Measurements from ENCODE around the gene GAPVD1. TPM values are rescaled to one million over a fixed set of nuclear protein-coding genes. Genes with fewer than 3 reads are reported as not detected.

Gene GAPVD1
- total RNA-seq, 1 experiment from 2014 or later, result 70.8 TPM

GRCh38 chr9:125407432-125407973 lies 145.9 kb downstream of the GAPVD1 start:
- peak; percentile 64 to 67 for DNase-seq
- H3K27me3 ChIP-seq, result no peaks in the 10 kb centered on the region
- peaks cover 3% of the 10 kb centered on the region; the same call in 1 of the 2 replicates for H3K4me1 ChIP-seq
- H3K4me3 ChIP-seq, result peak overlapping the region; percentile 66
- no peaks in the 10 kb centered on the region for H3K36me3 ChIP-seq
- no peaks in the 10 kb centered on the region for H3K9me3 ChIP-seq (replicated peaks)
- peak overlapping the region; percentile 63 for H3K27ac ChIP-seq

- H3K4me1 ChIP-seq, result peaks cover 3% of the 10 kb centered on the region; the same call in 1 of the 2 replicates
- H3K9me3 ChIP-seq (replicated peaks), result no peaks in the 10 kb centered on the region
- DNase-seq, result peak; percentile 86 to 93
- H3K36me3 ChIP-seq, result no peaks in the 10 kb centered on the region
- no peaks in the 10 kb centered on the region for H3K27me3 ChIP-seq
- peak overlapping the region; percentile 63 for H3K27ac ChIP-seq
- peak overlapping the region; percentile 66 for H3K4me3 ChIP-seq
Measured at GRCh38 chr9:125407974-125408900, 146.6 kb downstream of the GAPVD1 start.

GRCh38 chr9:125409217-125409636 lies 147.6 kb downstream of the GAPVD1 start:
- Histone ChIP-seq H3K36me3 (no peaks in the 10 kb centered on the region), H3K4me3 (no peak overlapping the region), H3K27me3 (no peaks in the 10 kb centered on the region), H3K4me1 (peaks cover 3% of the 10 kb centered on the region; the same call in 1 of the 2 replicates), H3K27ac (no peak overlapping the region), H3K9me3 (replicated peaks) (no peaks in the 10 kb centered on the region)
- DNase-seq, result peak in 1 of 2 experiments; percentile 39

GRCh38 chr9:125409637-125410521 lies 148.3 kb downstream of the GAPVD1 start:
- Histone ChIP-seq H3K36me3 (no peaks in the 10 kb centered on the region), H3K9me3 (replicated peaks) (no peaks in the 10 kb centered on the region), H3K27me3 (no peaks in the 10 kb centered on the region), H3K27ac (no peak overlapping the region), H3K4me3 (no peak overlapping the region), H3K4me1 (peaks cover 3% of the 10 kb centered on the region; the same call in 1 of the 2 replicates)
- DNase-seq, result peak; percentile 63 to 73

GRCh38 chr9:125410522-125410894 lies 148.9 kb downstream of the GAPVD1 start:
- no peak for DNase-seq
- H3K9me3 ChIP-seq (replicated peaks), result no peaks in the 10 kb centered on the region

GRCh38 chr9:125411171-125411756 lies 149.6 kb downstream of the GAPVD1 start:
- Histone ChIP-seq H3K9me3 (replicated peaks) (no peaks in the 10 kb centered on the region), H3K36me3 (no peaks in the 10 kb centered on the region), H3K27me3 (no peaks in the 10 kb centered on the region), H3K27ac (no peak overlapping the region), H3K4me1 (peaks cover 3% of the 10 kb centered on the region; the same call in 1 of the 2 replicates), H3K4me3 (no peak overlapping the region)
- no peak for DNase-seq

More at GRCh38 chr9:125410522-125410894, 148.9 kb downstream of the GAPVD1 start:
- Histone ChIP-seq H3K4me3 (no peak overlapping the region), H3K27me3 (no peaks in the 10 kb centered on the region), H3K36me3 (no peaks in the 10 kb centered on the region), H3K4me1 (peaks cover 3% of the 10 kb centered on the region; the same call in 1 of the 2 replicates), H3K27ac (no peak overlapping the region)

- DNase-seq, result no peak
Measured at GRCh38 chr9:125412166-125412565, 150.5 kb downstream of the GAPVD1 start.

GRCh38 chr9:125413579-125413978 lies 152.0 kb downstream of the GAPVD1 start:
- Histone ChIP-seq H3K27ac (no peak overlapping the region), H3K4me1 (no peaks in the 10 kb centered on the region), H3K4me3 (no peak overlapping the region), H3K36me3 (no peaks in the 10 kb centered on the region), H3K9me3 (replicated peaks) (no peaks in the 10 kb centered on the region), H3K27me3 (no peaks in the 10 kb centered on the region)
- no peak for DNase-seq

More at GRCh38 chr9:125412166-125412565, 150.5 kb downstream of the GAPVD1 start:
- H3K9me3 ChIP-seq (replicated peaks), result no peaks in the 10 kb centered on the region
- no peaks in the 10 kb centered on the region for H3K36me3 ChIP-seq
- no peak overlapping the region for H3K4me3 ChIP-seq
- H3K27me3 ChIP-seq, result no peaks in the 10 kb centered on the region
- peaks cover 2% of the 10 kb centered on the region; the same call in 1 of the 2 replicates for H3K4me1 ChIP-seq
- no peak overlapping the region for H3K27ac ChIP-seq

GRCh38 chr9:125415583-125416460 lies 154.2 kb downstream of the GAPVD1 start:
- Histone ChIP-seq H3K9me3 (replicated peaks) (no peaks in the 10 kb centered on the region), H3K4me1 (no peaks in the 10 kb centered on the region), H3K27me3 (no peaks in the 10 kb centered on the region), H3K36me3 (no peaks in the 10 kb centered on the region), H3K4me3 (no peak overlapping the region), H3K27ac (no peak overlapping the region)
- DNase-seq, result no peak

GRCh38 chr9:125416517-125416916 lies 154.9 kb downstream of the GAPVD1 start:
- Histone ChIP-seq H3K4me1 (no peaks in the 10 kb centered on the region), H3K36me3 (no peaks in the 10 kb centered on the region), H3K27ac (no peak overlapping the region), H3K9me3 (replicated peaks) (no peaks in the 10 kb centered on the region), H3K27me3 (no peaks in the 10 kb centered on the region), H3K4me3 (no peak overlapping the region)
- DNase-seq, result no peak

Other genes with a start within 250 kb of the GAPVD1 start
- 13.5 and 14.2 TPM in 2 replicates for gene SCAI, start 118.3 kb upstream of the GAPVD1 start, total RNA-seq (2014; rRNA removed; shearing (Covaris generic))
- gene PPP6C, start 72.0 kb upstream of the GAPVD1 start, total RNA-seq (2014; rRNA removed; shearing (Covaris generic)), result 55.0 and 56.8 TPM in 2 replicates
- gene RABEPK, start 61.3 kb upstream of the GAPVD1 start, total RNA-seq (2014; rRNA removed; shearing (Covaris generic)), result 27.0 and 29.9 TPM in 2 replicates
- gene HSPA5, start 20.5 kb upstream of the GAPVD1 start, total RNA-seq (2014; rRNA removed; shearing (Covaris generic)), result 130 and 136 TPM in 2 replicates